GM18517 (cell line): ENCODE data around the gene NTPCR.
"Not testable (repeated sequence)": the region's sequence is repeated elsewhere in the genome, so short reads cannot be mapped to it uniquely, and the experiment has no call there.

Experiments used
- ATAC-seq: cut with Tn5 transposase; IDR thresholded peaks from one replicate; pipeline ENCODE4 v1.9.1; 2021; ENCODE audit warnings: mild to moderate bottlenecking, moderate library complexity; ENCODE audit not compliant: unreplicated experiment

NTPCR gene, protein sequence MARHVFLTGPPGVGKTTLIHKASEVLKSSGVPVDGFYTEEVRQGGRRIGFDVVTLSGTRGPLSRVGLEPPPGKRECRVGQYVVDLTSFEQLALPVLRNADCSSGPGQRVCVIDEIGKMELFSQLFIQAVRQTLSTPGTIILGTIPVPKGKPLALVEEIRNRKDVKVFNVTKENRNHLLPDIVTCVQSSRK

DNA sequence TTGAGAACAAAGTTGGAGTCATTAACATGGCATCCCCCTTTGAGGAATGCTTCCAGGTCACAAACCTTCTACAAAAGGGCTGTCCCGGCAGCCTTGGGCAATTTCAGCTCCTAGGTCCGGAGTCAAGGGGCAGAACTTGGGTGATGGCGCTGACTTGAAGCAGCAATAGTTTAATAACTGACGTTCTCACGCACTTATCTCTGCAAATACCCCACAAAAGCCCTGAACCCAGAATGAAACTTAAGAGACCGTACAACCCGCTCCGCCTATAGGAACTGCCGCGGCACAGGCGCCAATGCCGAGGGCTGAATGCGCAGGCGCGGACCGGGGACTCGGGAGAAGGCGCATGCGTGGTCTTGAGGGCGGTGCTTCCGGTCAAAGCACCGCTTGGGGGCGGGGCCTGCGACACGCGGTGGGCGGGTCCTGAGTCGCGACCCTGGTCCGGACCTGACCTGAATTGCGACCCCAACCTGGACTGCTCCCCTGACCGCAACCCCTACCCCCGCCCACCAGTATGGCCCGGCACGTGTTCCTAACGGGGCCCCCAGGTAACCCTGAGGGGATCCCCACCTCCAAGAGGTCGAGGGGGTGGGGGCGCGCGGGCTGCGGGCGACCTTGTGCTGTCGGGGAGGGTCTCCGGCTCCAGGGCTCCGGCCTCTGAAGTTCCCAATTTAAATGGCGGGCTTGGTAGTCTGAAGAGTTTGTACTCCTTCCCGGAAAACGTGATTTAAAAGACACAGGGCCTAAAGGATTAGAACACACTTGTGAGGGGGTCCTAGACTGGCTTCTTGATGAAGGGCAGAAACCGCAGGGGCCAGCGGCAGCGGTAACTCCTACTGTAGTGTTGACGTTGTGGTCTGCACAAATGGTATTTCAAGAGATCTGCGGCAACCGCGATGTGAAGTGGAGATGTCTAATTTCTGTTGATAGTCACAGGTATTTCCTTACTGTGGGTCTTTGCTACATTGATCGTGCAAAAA, at the start of gene NTPCR:
Gene NTPCR, plus strand, starts transcription at position 415 of the 980 bp plus-strand sequence. Its CDS starts 100 bp downstream, at position 515.
- peak; percentile 82 for ATAC-seq

- ATAC-seq: no peak
Measured at GRCh38 chr1:232900818-232901217, 49.6 kb upstream of the NTPCR start.

DNA sequence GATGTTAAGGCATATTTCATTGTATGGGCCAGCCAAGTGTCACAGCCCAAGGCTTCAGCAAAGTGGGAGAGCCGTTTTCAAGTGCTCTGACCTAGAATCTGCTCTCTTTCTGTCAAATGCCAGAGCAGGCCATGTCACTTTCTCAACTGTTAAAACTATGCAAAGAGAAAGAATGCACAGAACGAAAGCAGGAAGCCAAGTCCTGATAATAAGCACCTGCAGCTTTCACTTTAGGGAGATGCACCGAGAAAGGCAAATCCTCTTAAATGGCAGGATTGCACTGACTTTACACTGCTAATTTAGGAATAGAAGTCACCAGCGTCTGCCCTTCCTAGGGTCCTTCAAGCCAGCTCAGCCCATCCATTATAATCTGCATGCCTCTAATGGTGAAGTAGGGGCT, 49.2 kb upstream of the NTPCR start:
- ATAC-seq: no peak

DNA sequence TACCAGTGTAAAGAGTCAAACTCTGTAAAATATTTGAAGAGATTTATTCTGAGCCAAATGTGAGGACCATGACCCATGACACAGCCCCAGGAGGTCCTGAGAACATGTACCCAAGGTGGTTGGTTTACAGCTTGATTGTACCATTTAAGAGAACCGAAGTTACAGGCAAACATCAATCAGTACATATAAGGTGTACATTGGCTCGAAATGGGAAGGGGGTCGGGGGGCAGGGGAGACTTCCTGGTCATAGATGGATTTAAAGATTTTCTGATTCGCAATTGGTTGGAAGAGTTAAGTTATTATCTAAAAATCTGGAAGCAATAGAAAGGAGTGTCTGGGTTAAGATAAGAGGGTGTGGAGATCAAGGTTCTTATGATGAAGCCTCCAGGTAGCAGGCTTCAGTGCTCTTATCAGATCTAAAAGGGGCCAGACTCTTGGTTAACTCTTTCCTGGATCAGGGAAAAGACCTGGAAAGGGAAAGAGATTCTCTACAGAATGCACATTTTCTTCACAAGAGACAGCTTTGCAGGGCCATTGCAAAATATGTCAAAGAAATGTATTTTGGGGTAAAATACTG, 47.5 kb upstream of the NTPCR start:
- ATAC-seq: no peak

GRCh38 chr1:232904131-232904530, 46.3 kb upstream of the NTPCR start:
- ATAC-seq: no peak

GRCh38 chr1:232904566-232904965, 45.8 kb upstream of the NTPCR start:
- ATAC-seq: no peak

DNA sequence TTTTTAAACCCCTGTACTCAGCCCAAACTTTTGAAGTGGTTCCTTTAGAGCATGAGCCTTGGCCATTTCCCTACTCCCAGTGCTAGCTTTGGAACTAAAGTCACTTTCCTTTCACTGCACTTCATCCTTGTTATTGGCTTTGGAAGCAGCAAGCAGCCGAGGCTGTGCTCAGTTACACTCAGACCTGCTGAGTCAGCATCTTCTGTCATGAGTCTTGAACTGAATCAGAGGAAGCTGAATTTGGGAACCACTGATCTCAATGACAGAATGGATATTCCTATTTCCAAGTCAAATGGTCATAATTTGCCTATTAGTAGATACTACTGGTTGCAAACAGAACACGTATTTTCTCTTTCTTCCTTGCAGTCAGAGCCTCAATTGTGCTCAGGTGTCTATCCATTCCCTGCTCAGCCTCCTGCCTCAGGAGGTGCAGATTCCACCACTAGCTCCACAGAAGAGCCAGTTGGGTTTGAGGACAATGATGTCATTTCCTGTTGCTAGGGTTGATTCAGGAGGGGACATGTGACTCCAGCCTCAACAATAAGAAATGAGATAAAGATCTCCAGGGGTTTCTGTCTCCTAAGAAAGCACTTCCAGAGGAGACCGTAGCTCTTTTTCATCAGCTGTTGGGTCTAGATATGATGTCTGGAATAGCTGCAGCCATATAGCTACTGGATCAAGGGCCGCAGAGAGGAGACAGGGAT, 44.9 kb upstream of the NTPCR start:
- ATAC-seq: no peak

- ATAC-seq: no peak
Measured at GRCh38 chr1:232906441-232906840, 44.0 kb upstream of the NTPCR start.

- ATAC-seq: no peak
Measured at GRCh38 chr1:232908831-232909230, 41.6 kb upstream of the NTPCR start.

GRCh38 chr1:232909752-232910151, 40.7 kb upstream of the NTPCR start:
- no peak for ATAC-seq

DNA sequence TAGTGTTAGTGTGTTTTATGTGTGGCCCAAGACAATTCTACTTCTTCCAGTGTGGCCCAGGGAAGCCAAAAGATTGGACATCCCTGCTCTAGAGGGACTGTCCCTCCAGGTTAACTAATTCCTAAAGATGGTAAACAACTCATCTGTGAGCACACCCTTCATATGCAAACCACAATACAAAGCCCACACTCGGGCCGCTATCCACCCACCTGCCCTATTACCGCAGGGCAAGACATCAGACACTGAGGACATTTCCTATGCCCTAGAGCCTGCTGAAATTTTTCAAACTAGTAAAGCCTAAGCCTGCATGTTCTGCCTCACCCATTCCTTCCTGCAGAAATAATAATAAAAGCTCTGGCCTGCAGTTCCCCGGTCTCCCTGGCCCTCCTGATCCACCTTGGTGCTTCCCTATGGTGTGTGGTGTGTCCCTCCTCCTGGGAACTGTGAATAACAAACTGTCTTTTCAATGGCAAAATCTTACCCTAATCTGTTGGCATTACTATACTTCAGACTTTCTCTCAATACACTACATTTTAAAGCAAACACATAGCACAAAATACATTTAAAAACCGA, 39.3 kb upstream of the NTPCR start:
- no peak for ATAC-seq

DNA sequence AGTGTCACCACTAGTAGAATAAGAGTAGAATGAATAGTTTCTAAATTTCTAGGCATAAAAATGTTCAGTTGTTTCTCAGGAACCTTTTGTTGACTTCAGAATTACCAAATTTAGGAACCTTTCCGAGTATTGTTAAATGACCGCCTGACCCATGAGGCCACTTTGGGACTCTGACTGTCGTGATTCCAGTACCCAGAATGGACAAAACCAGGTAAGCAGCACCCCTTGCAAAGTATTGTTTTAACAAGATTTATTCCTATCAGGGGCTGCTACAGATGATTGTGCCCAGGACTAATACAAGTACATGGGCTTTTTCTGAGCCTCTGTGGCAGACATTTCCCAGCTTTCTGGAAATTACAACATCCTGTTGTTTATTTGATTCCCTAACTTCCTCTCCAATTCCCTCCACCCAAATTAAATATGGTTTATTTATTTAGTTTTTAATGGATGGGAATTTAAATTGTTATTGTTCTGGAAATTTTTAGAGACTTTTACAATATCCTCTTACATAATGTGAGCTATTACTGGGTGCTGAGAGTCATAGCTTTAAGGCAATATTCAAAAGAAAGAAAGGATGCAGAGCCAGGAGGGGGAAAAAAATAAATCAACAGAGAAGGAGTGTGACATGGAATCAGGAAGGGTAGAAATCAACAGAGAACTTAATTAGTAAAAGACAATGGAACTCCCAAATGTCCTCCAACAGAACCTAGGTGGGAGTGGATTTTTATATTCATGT, 37.4 kb upstream of the NTPCR start:
- ATAC-seq: no peak

GRCh38 chr1:232914271-232914670, 36.1 kb upstream of the NTPCR start:
- ATAC-seq: not testable (repeated sequence)

DNA sequence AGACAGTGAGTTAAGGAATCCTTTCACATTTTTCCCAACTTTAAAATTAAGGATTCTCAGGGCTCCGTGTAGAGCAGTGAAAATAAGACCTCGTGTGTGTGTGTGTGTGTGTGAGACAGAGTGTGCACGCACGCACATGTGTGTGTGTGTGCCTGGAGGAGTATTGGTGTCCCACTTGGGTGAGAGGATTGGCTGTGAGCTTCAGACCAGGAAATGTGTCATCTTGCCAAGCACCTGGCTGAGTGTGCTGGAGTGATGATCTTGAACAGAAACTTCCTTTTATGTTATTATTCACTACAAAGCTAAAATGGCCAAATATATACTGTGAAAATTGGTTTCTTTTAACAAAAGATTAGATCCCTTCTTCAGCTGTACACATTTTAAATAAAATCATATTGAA, 35.2 kb upstream of the NTPCR start:
- ATAC-seq: no peak

DNA sequence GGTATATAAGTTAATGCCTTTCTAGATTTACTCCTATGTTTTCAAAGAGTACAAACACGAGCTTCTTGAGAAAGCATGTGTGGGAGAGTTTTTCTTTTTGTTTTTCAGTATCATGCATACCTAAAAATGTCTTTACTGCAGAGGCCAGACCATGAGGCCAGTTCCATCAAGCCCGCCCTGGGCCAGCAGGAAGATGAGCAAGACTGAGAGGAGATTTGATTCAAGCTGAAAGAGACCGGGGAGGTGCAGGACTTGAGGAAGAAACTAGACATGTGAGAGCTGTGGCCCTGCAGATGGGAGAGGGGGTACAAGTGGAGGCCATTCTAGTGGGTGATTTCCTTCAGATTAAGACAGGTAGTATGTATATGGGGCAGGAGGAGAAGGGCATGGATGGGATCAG, 33.4 kb upstream of the NTPCR start:
- no peak for ATAC-seq

GRCh38 chr1:232921381-232921780, 29.0 kb upstream of the NTPCR start:
- no peak for ATAC-seq

GRCh38 chr1:232922485-232922884, 27.9 kb upstream of the NTPCR start:
- no peak for ATAC-seq

DNA sequence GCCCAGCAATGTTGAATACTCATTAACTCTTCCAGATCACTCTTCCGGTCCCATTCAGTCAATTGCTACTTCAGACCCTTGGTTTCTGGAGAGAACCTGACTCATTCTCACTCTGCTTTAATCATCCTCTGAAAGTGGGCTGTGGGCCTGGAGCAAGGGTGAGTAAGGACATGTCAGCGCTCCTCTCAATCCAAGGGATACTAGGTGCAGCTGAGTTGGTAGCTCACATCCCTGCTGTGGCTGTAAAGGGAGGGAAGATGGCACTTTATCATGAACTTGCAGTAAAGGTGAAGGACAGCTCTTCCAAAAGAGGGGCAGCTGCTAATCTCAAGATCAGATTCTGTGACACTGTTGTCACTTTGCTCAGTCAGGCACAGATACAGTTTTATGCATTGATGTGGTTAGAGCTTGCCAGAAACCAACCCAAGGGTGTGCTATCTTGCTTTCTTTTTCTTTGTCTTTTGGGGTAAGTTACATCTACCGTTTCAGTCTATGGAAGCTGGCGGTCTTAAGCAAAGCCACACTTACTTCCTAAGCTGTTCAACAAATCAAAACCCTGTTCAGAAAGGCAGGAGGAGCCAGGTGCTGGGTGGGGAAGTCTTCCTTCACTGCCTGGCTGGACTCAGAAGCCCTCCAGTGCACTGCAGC, 26.5 kb upstream of the NTPCR start:
- ATAC-seq: no peak

- ATAC-seq: no peak
Measured at GRCh38 chr1:232924874-232925273, 25.5 kb upstream of the NTPCR start.
